A673 (cell line): ENCODE data around the gene CA7.

ENCODE experiments used
- CTCF ChIP-seq: fragments of 300-800, 200-600 bp; sonication (generic); conservative IDR thresholded peaks from 2 replicates; pipeline ENCODE4 v1.5.1; 2017; ENCODE audit warnings: low read depth, mild to moderate bottlenecking, antibody characterized with exemption, low read length, moderate library complexity, mixed read lengths
- EZH2 ChIP-seq: fragments of 200-600 bp; sonication (generic); IDR thresholded peaks from 2 replicates; pipeline ENCODE4 v1.6.1; 2017; ENCODE audit warnings: borderline replicate concordance, low read depth, mild to moderate bottlenecking, mixed read lengths, antibody characterized with exemption, low read length; ENCODE audit not compliant: poor library complexity, severe bottlenecking

GRCh38 chr16:66802159-66802558 lies 42.1 kb upstream of the CA7 start:
- no peak for TF ChIP-seq CTCF
- no peak for TF ChIP-seq EZH2
